Activated B cell treated with CpG ODN at 0.5 μM for 24 hours (primary cell): ENCODE data around the gene PCP2. TPM values are rescaled to one million over a fixed set of nuclear protein-coding genes. Genes with fewer than 3 reads are reported as not detected.
"Not testable (repeated sequence)": the region's sequence is repeated elsewhere in the genome, so short reads cannot be mapped to it uniquely, and the experiment has no call there.

ENCODE experiments used
- ATAC-seq: fragments of 200-7000 bp; cut with Tn5 transposase; one replicate; pipeline ENCODE4 v1.10.0; 2021; ENCODE audit warnings: low read depth, mild to moderate bottlenecking, moderate library complexity
- CTCF ChIA-PET: fragments of 350-600 bp; sonication (Branson Sonifier 250); formaldehyde crosslinking; loops from one replicate; lab custom pipeline; 2021; ENCODE audit warnings: antibody characterized with exemption; lab: Charles Lee
- POLR2A ChIA-PET: fragments of 350-600 bp; sonication (Branson Sonifier 250); formaldehyde crosslinking; loops from one replicate; lab custom pipeline; 2021; ENCODE audit warnings: antibody characterized with exemption; lab: Charles Lee
- DNase-seq: peaks from one replicate; pipeline ENCODE4 v3.0.0; 2022
- H3K27ac Mint-ChIP-seq: one replicate; pipeline ENCODE4 v1.8.0; 2020; ENCODE audit warnings: mixed read lengths
- H3K27me3 Mint-ChIP-seq: one replicate; pipeline ENCODE4 v1.8.0; 2021; ENCODE audit warnings: mixed read lengths
- H3K36me3 Mint-ChIP-seq: one replicate; pipeline ENCODE4 v1.8.0; 2021; ENCODE audit warnings: low read depth, mixed read lengths
- H3K4me1 Mint-ChIP-seq: one replicate; pipeline ENCODE4 v1.8.0; 2021; ENCODE audit warnings: mixed read lengths
- H3K4me3 Mint-ChIP-seq: one replicate; pipeline ENCODE4 v1.8.0; 2020; ENCODE audit warnings: mild to moderate bottlenecking, mixed read lengths
- H3K9me3 Mint-ChIP-seq: one replicate; pipeline ENCODE4 v1.8.0; 2020; ENCODE audit warnings: mixed read lengths
- CTCF ChIP-seq: fragments of 200-600 bp; IDR thresholded peaks from one replicate; pipeline ENCODE4 v1.8.0; 2022; ENCODE audit warnings: antibody characterized with exemption, mild to moderate bottlenecking
- intact Hi-C: fragments of 100-400 bp; cut with micrococcal nuclease; formaldehyde crosslinking; loops from one replicate; pipeline ENCODE4 v1.15.1; 2024
- total RNA-seq: library from RNA; stranded (reverse); gene quantifications from 2 replicates; pipeline ENCODE4 v1.2.3, GENCODE V29; 2022

Gene PCP2
- total RNA-seq, 1 donor from 2014 or later = 2.1 TPM

GRCh38 chr19:7644550-7644877 lies 11.0 kb upstream of the PCP2 start:
- Mint-ChIP-seq H3K27ac (no peak overlapping the region), H3K9me3 (no peaks in the 10 kb centered on the region), H3K4me1 (peaks cover 5% of the 10 kb centered on the region), H3K27me3 (no peaks in the 10 kb centered on the region), H3K4me3 (no peak overlapping the region), H3K36me3 (peaks cover 46% of the 10 kb centered on the region)
- TF ChIP-seq CTCF = no peak
- DNase-seq (no peak), ATAC-seq (no peak)
- CTCF ChIA-PET = interaction anchor here (1.6 kb wide), 1 partner anchor 9 kb away, joined by 5 read pairs; no protein-coding TSS in a partner anchor
- POLR2A ChIA-PET = interaction anchor here (0.6 kb wide), 2 partner anchors 18 to 98 kb away, joined by 3 to 5 read pairs; no protein-coding TSS in a partner anchor
- intact Hi-C loops = no loop called here

- DNase-seq = not testable (repeated sequence)
Measured at GRCh38 chr19:7643629-7644549, 10.4 kb upstream of the PCP2 start.

GRCh38 chr19:7643031-7643415 lies 9.5 kb upstream of the PCP2 start:
- ATAC-seq (no peak), DNase-seq (no peak)
- POLR2A ChIA-PET = interaction anchor here (0.6 to 1.2 kb wide), 2 partner anchors 13 to 286 kb away, joined by 4 to 5 read pairs; partner anchors contain the start of genes PET100 and XAB2
- CTCF ChIA-PET = no interaction called here
- Mint-ChIP-seq H3K27me3 (no peaks in the 10 kb centered on the region), H3K4me3 (no peak overlapping the region), H3K4me1 (peaks cover 18% of the 10 kb centered on the region), H3K9me3 (no peaks in the 10 kb centered on the region), H3K36me3 (peaks cover 51% of the 10 kb centered on the region), H3K27ac (no peak overlapping the region)
- intact Hi-C loops = no loop called here
- no peak for TF ChIP-seq CTCF

More at GRCh38 chr19:7643629-7644549, 10.4 kb upstream of the PCP2 start:
- H3K27ac Mint-ChIP-seq, intact Hi-C loops, ATAC-seq, H3K4me3 Mint-ChIP-seq, H3K27me3 Mint-ChIP-seq, H3K9me3 Mint-ChIP-seq: not testable (repeated sequence)
- ChIA-PET POLR2A (interaction anchor here (0.6 to 0.7 kb wide), 3 partner anchors 39 to 285 kb away, joined by 5 to 8 read pairs (median 5); no protein-coding TSS in a partner anchor), CTCF (interaction anchor here (1.6 kb wide), 1 partner anchor 9 kb away, joined by 5 read pairs; no protein-coding TSS in a partner anchor)
- peaks cover 52% of the 10 kb centered on the region for H3K36me3 Mint-ChIP-seq
- H3K4me1 Mint-ChIP-seq = peaks cover 10% of the 10 kb centered on the region

GRCh38 chr19:7642295-7643030 lies 8.9 kb upstream of the PCP2 start:
- CTCF ChIA-PET = no interaction called here
- no peaks in the 10 kb centered on the region for H3K27me3 Mint-ChIP-seq
- no peak overlapping the region for H3K4me3 Mint-ChIP-seq
- H3K4me1 Mint-ChIP-seq = peaks cover 23% of the 10 kb centered on the region
- H3K9me3 Mint-ChIP-seq = no peaks in the 10 kb centered on the region
- no peak for TF ChIP-seq CTCF
- ATAC-seq = no peak
- intact Hi-C loops = no loop called here
- POLR2A ChIA-PET = interaction anchor here (1.2 kb wide), 1 partner anchor 13 kb away, joined by 4 read pairs; the partner anchor contains the start of genes PET100 and XAB2
- H3K36me3 Mint-ChIP-seq = peaks cover 47% of the 10 kb centered on the region
- DNase-seq = no peak
- no peak overlapping the region for H3K27ac Mint-ChIP-seq
